Muscle layer of colon (tissue), 2 donors: ENCODE measurements around the gene CCND1.

Source experiments
- H3K27ac ChIP-seq: one replicate; pipeline ENCODE4 v1.7.0; 2013; ENCODE audit warnings: low read depth, mild to moderate bottlenecking, low read length, moderate library complexity
- H3K27me3 ChIP-seq, 2 donors: one replicate each; pipeline ENCODE4 v1.7.0; 2013; ENCODE audit warnings: low read length in 2 of 2, mild to moderate bottlenecking in 2 of 2; ENCODE audit not compliant: insufficient read depth in 2 of 2, control insufficient read depth in 1 of 2
- H3K36me3 ChIP-seq: one replicate; pipeline ENCODE4 v1.7.0; 2013; ENCODE audit warnings: mild to moderate bottlenecking, low read length; ENCODE audit not compliant: insufficient read depth
- H3K4me1 ChIP-seq: one replicate; pipeline ENCODE4 v1.7.0; 2013; ENCODE audit warnings: mild to moderate bottlenecking, low read length; ENCODE audit not compliant: insufficient read depth
- H3K4me3 ChIP-seq, 2 donors: one replicate each; pipeline ENCODE4 v1.7.0; 2013; ENCODE audit warnings: low read length in 2 of 2, low read depth in 1 of 2, mild to moderate bottlenecking in 1 of 2, moderate library complexity in 1 of 2
- H3K9ac ChIP-seq: one replicate; pipeline ENCODE4 v1.7.0; 2013; ENCODE audit warnings: low read length
- H3K9me3 ChIP-seq: one replicate; pipeline ENCODE4 v1.7.0; 2013; ENCODE audit warnings: mild to moderate bottlenecking, low read length
- donor health status: abdominal sarcoma.
- donor health status: Adenocarcinoma of cecum.

The CCND1 gene

DNA sequence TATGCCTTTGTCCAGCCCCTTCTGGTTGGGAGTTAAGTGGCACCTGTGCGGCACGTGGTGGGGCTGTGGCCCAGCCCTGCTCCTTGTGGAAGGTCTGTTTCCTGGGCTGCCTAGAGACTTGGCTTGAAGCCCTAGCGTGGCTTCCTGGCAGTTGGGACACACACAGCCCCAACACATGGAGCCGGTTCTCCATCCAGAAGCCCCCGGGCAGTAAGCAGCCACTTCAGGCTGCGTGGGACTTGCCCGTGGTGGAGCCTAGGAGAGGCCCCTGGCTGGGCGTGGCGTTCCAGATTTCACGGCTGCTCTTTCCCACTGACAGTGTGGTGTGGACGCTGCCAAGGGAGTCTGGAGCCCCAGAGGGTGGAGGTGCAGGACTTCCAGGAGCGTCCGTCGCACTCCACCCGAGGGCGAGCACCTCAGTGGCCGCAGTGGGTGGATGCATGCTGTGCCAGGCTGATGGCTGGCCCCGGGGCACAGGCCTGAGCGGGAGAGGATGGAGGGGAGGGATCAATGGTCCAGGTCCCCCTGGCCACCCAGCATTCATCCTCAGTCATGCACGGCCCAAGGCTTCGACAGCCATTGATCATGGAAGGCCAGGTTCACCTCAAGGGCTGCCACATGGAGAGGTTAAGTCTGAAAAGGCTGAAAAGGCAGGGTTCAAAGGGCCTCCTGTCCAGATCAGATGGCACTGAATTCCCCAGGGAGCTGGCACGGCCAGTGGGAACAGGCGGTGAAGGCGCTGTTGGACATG is 9.3 kb downstream of the CCND1 start:
- Histone ChIP-seq H3K4me3 (no peak overlapping the region), H3K27me3 (peaks cover 0 to under 1% of the 10 kb centered on the region in 2 donors), H3K4me1 (peaks cover 2% of the 10 kb centered on the region), H3K9me3 (no peaks in the 10 kb centered on the region), H3K36me3 (peaks cover 9% of the 10 kb centered on the region), H3K27ac (no peak overlapping the region), H3K9ac (no peak overlapping the region)

DNA sequence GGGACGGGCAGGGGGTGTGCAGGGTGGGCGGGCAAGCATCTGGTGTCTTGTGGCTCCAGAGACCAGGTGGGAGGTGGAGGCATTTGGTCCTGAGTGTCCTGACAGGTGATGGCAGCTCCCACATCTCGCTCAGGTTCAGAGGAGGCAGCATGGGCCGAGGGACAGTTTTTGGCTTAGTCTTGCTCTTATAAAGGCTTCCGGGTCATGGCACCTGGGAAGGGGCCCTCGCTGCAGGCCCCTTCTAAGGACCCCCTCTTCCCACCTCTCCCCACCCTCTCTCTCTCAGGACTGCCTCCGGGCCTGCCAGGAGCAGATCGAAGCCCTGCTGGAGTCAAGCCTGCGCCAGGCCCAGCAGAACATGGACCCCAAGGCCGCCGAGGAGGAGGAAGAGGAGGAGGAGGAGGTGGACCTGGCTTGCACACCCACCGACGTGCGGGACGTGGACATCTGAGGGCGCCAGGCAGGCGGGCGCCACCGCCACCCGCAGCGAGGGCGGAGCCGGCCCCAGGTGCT is 9.9 kb downstream of the CCND1 start:
- no peak overlapping the region for H3K4me3 ChIP-seq
- H3K36me3 ChIP-seq, result peaks cover 9% of the 10 kb centered on the region
- no peaks in the 10 kb centered on the region for H3K4me1 ChIP-seq
- no peak overlapping the region for H3K9ac ChIP-seq
- H3K9me3 ChIP-seq, result no peaks in the 10 kb centered on the region
- H3K27ac ChIP-seq, result no peak overlapping the region
- no peaks in the 10 kb centered on the region for H3K27me3 ChIP-seq

DNA sequence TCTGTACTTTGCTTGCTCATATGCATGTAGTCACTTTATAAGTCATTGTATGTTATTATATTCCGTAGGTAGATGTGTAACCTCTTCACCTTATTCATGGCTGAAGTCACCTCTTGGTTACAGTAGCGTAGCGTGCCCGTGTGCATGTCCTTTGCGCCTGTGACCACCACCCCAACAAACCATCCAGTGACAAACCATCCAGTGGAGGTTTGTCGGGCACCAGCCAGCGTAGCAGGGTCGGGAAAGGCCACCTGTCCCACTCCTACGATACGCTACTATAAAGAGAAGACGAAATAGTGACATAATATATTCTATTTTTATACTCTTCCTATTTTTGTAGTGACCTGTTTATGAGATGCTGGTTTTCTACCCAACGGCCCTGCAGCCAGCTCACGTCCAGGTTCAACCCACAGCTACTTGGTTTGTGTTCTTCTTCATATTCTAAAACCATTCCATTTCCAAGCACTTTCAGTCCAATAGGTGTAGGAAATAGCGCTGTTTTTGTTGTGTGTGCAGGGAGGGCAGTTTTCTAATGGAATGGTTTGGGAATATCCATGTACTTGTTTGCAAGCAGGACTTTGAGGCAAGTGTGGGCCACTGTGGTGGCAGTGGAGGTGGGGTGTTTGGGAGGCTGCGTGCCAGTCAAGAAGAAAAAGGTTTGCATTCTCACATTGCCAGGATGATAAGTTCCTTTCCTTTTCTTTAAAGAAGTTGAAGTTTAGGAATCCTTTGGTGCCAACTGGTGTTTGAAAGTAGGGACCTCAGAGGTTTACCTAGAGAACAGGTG is 11.1 kb downstream of the CCND1 start:
- Histone ChIP-seq H3K27ac (no peak overlapping the region), H3K27me3 (no peaks in the 10 kb centered on the region), H3K36me3 (peaks cover 9% of the 10 kb centered on the region), H3K4me3 (no peak overlapping the region), H3K9ac (no peak overlapping the region), H3K9me3 (no peaks in the 10 kb centered on the region), H3K4me1 (no peaks in the 10 kb centered on the region)

DNA sequence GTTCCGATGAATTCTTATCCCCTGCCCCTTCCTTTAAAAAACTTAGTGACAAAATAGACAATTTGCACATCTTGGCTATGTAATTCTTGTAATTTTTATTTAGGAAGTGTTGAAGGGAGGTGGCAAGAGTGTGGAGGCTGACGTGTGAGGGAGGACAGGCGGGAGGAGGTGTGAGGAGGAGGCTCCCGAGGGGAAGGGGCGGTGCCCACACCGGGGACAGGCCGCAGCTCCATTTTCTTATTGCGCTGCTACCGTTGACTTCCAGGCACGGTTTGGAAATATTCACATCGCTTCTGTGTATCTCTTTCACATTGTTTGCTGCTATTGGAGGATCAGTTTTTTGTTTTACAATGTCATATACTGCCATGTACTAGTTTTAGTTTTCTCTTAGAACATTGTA is 12.0 kb downstream of the CCND1 start:
- no peak overlapping the region for H3K9ac ChIP-seq
- no peaks in the 10 kb centered on the region for H3K4me1 ChIP-seq
- H3K27ac ChIP-seq, result no peak overlapping the region
- no peaks in the 10 kb centered on the region for H3K9me3 ChIP-seq
- peaks cover 9% of the 10 kb centered on the region for H3K36me3 ChIP-seq
- no peak overlapping the region for H3K4me3 ChIP-seq
- H3K27me3 ChIP-seq, result no peaks in the 10 kb centered on the region

DNA sequence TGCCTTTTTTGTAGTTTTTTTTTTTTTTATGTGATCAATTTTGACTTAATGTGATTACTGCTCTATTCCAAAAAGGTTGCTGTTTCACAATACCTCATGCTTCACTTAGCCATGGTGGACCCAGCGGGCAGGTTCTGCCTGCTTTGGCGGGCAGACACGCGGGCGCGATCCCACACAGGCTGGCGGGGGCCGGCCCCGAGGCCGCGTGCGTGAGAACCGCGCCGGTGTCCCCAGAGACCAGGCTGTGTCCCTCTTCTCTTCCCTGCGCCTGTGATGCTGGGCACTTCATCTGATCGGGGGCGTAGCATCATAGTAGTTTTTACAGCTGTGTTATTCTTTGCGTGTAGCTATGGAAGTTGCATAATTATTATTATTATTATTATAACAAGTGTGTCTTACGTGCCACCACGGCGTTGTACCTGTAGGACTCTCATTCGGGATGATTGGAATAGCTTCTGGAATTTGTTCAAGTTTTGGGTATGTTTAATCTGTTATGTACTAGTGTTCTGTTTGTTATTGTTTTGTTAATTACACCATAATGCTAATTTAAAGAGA is 12.5 kb downstream of the CCND1 start:
- H3K27me3 ChIP-seq, result no peaks in the 10 kb centered on the region
- H3K9me3 ChIP-seq, result no peaks in the 10 kb centered on the region
- no peaks in the 10 kb centered on the region for H3K4me1 ChIP-seq
- H3K9ac ChIP-seq, result no peak overlapping the region
- no peak overlapping the region for H3K27ac ChIP-seq
- peaks cover 9% of the 10 kb centered on the region for H3K36me3 ChIP-seq
- no peak overlapping the region for H3K4me3 ChIP-seq

DNA sequence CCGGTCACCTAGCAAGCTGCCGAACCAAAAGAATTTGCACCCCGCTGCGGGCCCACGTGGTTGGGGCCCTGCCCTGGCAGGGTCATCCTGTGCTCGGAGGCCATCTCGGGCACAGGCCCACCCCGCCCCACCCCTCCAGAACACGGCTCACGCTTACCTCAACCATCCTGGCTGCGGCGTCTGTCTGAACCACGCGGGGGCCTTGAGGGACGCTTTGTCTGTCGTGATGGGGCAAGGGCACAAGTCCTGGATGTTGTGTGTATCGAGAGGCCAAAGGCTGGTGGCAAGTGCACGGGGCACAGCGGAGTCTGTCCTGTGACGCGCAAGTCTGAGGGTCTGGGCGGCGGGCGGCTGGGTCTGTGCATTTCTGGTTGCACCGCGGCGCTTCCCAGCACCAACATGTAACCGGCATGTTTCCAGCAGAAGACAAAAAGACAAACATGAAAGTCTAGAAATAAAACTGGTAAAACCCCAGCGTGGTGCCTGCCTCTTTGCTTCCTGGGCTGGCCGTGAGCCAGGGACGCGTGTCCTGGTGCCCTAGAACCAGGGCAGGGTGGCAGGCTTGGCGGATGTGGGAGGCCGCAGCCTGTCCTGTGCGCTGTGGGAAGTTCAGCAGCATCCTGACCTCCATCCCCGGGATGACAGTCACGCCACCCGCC is 13.2 kb downstream of the CCND1 start:
- no peaks in the 10 kb centered on the region for H3K4me1 ChIP-seq
- peaks cover 9% of the 10 kb centered on the region for H3K36me3 ChIP-seq
- no peaks in the 10 kb centered on the region for H3K9me3 ChIP-seq
- H3K4me3 ChIP-seq, result no peak overlapping the region
- H3K9ac ChIP-seq, result no peak overlapping the region
- H3K27ac ChIP-seq, result no peak overlapping the region
- H3K27me3 ChIP-seq, result no peaks in the 10 kb centered on the region

DNA sequence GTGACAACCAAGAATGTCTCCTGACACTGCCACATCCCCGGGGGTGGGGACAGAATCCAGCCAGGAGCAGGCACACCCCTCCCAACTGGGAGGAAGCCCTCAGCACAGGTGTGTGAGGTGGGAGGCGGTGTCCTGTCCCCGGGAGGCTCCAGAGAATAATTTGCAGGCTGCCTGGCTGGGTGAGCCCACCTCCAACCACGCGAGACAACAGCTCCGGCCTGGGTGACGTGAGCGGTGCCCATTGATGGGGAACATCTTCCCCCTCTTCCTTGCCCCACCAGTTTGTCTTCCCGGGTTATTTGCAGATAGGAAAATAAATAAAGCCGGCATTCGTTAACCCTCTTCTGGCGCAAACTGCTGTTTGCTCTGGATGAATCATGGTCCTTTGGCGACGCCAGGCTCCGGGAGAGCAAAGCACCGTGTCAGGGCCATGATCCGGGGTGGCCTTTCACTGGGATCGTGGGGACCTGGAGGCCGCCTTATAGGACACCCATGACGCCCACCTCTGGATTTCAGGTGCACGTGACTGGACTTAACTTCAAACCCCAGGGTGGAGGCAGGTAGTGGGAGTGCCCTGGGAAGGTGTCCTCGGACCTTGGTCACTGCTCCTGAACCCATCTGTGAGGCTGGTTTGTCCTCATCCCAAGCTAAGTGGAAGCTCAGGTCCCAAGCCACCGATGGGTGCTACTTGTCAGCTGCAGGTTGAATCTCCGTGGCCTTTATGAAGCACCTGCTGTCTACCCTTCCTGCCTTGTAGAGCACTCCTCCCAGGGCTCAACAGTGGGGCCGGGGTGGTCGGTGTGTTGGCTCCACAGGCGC is 13.9 kb downstream of the CCND1 start:
- Histone ChIP-seq H3K27ac (no peak overlapping the region), H3K4me3 (no peak overlapping the region), H3K9ac (no peak overlapping the region), H3K36me3 (peaks cover 9% of the 10 kb centered on the region), H3K27me3 (no peaks in the 10 kb centered on the region), H3K4me1 (no peaks in the 10 kb centered on the region), H3K9me3 (no peaks in the 10 kb centered on the region)

DNA sequence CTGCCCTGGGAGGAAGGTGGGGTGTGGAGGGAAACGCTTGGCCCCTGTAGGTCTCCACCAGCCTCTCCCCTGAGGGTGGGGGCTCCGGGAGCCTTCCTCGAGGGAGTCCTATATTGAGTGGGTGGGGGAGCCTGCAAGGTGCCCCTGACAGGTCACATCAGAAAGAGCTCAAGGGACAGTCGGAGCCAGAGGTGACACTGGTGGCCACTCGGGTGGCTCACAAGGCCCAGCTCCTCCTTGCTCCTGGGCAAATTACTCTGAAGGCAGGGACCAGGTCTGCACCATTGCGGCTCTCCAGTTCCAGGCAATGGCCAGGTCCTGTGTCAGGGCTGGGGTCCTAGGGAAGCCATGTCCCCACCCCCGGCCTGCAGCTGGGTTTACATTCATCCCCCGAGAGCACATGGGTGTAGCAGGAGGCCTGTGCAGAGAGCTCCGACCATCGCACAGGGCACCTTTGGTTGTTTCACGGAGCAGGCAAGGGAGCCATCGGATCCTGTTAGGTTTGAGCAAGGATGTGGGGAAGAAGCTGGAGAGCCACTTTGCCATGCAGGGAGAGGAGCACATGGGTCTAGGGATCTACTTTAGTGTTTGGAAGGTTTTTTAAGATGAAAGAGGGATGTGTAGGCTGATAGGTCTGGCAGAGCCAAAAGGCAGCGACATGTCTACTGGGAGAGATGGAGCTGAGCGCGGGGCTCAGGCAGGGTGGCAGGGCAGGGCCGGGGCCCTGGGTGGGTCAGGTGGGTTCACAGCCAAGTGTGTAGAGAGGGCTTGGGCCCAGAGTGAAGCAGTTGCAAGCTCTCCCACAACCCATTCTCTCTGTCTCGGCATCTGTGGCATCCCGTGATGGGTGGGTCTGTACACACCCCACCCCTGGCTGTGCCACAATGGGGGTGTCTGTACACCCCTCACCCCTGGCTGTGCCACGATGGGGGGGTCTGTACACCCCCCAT is 14.8 kb downstream of the CCND1 start:
- H3K36me3 ChIP-seq, result peaks cover 9% of the 10 kb centered on the region
- H3K4me3 ChIP-seq, result no peak overlapping the region
- no peaks in the 10 kb centered on the region for H3K4me1 ChIP-seq
- no peaks in the 10 kb centered on the region for H3K27me3 ChIP-seq
- H3K27ac ChIP-seq, result no peak overlapping the region
- H3K9me3 ChIP-seq, result no peaks in the 10 kb centered on the region
- H3K9ac ChIP-seq, result no peak overlapping the region

DNA sequence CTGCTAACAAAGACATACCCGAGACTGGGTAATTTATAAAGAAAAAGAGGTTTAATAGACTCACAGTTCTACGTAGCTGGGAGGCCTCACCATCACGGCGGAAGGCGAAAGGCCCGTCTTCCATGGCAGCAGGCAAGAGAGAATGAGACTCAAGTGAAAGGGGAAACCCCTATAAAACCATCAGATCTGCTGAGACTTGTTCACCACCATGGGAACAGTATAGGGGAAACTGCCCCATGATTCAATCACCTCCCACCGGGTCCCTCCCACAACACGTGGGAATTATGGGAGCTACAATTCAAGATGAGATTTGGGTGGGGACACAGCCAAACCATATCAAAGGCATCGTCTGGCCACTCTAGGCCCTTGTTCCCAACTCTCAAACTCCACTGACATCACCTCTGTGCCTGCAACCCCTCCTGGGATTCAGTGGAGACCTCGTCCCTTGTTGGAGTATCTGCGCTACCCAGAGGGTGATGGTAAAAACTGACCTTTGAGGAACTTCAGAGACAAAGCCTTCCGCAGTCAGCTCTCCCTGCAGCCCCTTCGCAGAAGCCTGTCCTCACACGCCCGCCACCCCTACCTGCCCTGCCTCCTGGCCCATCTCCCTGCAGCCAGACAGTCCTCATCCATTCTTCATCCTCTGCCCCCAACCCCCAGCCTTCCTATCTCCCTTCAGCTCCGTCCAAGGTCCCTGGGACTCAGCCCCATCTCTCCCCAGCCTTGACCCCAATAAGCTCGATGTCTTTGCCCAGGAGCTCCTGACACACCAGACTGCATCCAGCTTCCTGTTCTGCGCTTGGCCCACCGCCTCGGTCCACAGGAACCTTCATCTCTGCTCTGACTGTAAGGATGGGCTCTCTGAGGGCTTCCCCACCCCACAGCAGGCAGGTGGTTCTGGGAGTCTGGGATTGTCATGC is 15.8 kb downstream of the CCND1 start:
- no peak overlapping the region for H3K9ac ChIP-seq
- H3K9me3 ChIP-seq, result no peaks in the 10 kb centered on the region
- H3K27me3 ChIP-seq, result no peaks in the 10 kb centered on the region
- H3K4me1 ChIP-seq, result no peaks in the 10 kb centered on the region
- no peak overlapping the region for H3K4me3 ChIP-seq
- peaks cover 5% of the 10 kb centered on the region for H3K36me3 ChIP-seq
- no peak overlapping the region for H3K27ac ChIP-seq
